Fibroblast of skin of right biceps (primary cell): ENCODE measurements around the gene GOLT1B.

Experiments
- DNase-seq: peaks from one replicate; pipeline ENCODE4 v3.0.0-alpha.2; 2013

Gene GOLT1B

GRCh38 chr12:21526053-21526452 lies 24.5 kb downstream of the GOLT1B start, which contains the start of gene SPX:
Gene SPX, plus strand, starts transcription at chr12:21526296. Its CDS starts 177 bp downstream, at chr12:21526473.
- DNase-seq, result peak; percentile 57

DNA sequence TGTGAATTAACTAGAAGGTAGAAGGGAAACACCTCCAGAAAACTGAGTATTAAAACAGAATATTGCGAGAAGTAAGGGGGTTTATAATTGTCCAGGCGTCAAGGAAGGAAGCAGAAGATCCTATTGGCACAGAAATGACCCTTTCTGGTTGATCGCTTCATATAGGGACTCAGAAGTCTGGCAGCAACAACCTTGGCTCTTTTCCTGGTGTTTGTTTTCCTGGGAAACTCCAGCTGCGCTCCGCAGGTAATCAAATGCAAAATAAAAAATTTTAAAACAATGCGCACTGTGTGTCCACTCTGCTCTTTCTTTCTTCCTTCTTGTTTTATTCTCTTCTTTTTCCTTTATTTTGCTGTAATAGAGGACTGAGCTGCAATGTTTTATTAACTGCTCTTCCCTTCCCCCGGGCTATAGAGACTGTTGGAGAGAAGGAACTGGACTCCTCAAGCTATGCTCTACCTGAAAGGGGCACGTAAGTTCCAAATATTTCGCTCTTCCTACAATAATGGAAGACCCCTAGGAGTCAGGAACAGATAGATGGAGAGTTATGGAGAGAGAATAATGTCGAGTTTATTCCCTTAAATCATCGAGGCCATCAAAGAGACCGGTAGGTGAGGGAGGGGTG lies 25.2 kb downstream of the GOLT1B start:
- DNase-seq, result no peak

DNA sequence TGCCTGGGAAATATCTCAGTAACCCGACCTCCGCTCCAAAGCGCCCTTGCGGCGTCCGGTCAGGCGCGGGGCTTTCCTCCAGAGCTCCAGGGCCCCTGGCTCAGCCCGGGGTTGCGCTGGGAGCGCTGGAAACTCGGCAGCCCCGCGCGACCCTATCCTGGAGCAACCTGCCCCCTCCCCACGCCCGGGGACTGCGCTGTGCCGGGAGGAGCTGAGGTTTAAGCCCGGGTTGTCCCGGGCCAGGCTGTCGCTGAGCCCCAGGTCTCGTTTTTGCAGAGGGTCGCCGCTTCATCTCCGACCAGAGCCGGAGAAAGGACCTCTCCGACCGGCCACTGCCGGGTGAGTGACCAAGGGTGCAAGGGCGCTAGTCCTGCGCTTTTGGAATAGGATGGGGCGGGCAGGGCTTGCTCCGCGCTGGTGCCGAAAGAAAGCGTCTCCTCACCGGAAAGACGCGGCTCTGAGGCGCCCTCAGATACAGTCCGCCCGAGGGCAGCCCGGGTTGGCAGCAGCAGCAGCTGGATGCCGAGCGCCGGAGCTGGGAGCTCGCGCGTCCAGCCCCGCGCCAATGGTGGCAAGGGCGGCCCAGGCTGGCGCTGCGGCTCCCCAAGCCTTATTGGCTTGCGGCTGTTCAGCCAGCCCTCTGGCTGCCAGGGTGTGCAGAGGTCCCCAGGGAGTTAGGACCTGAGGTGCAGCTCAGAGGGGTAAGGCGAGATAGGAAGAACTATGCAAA lies 26.0 kb downstream of the GOLT1B start:
- DNase-seq, result peak; percentile 45

DNA sequence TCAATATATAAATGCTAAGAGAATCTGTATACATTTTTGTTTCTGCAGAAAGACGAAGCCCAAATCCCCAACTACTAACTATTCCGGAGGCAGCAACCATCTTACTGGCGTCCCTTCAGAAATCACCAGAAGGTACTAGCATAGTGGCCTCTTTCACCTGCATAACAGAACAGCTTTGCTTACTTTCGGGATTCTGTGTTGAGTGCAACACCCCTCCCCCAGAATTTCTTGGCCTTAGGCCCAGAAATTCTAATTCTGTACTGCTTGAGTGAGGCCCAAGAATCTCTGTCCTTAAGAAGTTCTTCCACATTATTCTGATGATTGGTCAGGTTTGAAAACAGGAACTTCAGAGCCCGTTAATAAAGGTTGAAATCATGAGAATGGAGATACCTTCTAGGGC lies 27.4 kb downstream of the GOLT1B start:
- DNase-seq, result peak; percentile 14

DNA sequence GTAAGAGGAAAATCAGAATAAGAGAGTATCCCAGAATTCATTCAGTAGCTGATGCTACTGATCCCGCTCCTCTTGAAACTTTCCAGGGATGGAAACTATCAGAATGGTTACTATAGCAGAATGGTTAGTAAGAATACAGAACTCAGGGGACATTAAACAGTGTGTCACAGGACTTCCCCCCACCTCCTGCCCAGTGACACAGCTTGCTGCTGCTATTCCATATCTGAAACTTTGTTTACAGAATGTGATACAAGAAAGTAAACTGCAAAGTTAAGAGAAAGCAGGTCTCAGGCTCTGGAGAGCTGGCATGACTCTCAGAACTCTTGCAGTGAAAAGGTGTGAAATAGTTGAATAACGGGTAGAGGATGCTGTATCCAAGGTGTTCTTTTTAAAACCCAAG lies 27.9 kb downstream of the GOLT1B start:
- no peak for DNase-seq

GRCh38 chr12:21538061-21538653 lies 36.6 kb downstream of the GOLT1B start:
- peak; percentile 7 for DNase-seq

DNA sequence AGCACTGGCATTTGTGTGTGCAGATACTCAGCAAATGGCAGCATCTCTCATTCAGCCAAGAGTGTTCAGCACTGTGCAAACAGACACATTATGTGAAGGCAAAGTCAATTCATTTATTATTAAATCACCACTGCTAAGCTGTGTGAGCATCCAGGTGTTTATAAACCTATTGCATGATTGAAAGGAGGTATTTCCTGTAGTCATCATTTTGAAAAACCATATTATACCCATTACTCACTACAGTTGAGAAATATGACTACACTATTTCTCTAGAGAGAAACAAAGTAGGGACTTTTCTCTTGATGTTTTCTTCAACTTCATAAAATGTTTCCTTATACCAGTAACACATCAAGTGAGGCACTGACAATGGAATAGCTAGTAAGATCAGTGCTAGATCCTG lies 38.2 kb downstream of the GOLT1B start:
- no peak for DNase-seq

- no peak for DNase-seq
These were observed 40.2 kb downstream of the GOLT1B start for GRCh38 chr12:21541773-21542172.

GRCh38 chr12:21542403-21542802 lies 40.8 kb downstream of the GOLT1B start:
- no peak for DNase-seq

GRCh38 chr12:21543151-21543550 lies 41.6 kb downstream of the GOLT1B start:
- no peak for DNase-seq

GRCh38 chr12:21545557-21545956 lies 44.0 kb downstream of the GOLT1B start:
- no peak for DNase-seq

DNA sequence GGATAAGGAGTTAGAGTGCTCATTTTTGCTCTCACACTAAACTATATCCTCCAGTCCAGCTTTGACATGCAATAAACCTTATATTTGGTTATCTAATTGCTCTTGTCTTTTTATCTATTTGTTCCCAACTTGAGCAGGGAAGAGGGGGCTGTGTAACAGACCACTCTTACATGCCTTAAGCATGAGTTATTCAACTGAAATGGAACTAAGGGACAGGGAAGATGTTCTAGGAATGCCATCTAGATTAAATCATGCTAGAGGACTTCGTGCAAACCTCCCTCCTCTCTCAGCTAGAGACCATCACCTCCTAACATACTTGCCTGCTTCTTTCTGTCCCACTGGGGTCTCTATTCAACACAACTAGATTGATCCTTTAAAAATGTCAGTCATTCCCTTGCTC lies 45.1 kb downstream of the GOLT1B start:
- DNase-seq, result peak; percentile 59

- DNase-seq, result peak; percentile 6
These were observed 45.8 kb downstream of the GOLT1B start for GRCh38 chr12:21547437-21547836.

- no peak for DNase-seq
These were observed 50.4 kb downstream of the GOLT1B start for GRCh38 chr12:21551841-21552465.

DNA sequence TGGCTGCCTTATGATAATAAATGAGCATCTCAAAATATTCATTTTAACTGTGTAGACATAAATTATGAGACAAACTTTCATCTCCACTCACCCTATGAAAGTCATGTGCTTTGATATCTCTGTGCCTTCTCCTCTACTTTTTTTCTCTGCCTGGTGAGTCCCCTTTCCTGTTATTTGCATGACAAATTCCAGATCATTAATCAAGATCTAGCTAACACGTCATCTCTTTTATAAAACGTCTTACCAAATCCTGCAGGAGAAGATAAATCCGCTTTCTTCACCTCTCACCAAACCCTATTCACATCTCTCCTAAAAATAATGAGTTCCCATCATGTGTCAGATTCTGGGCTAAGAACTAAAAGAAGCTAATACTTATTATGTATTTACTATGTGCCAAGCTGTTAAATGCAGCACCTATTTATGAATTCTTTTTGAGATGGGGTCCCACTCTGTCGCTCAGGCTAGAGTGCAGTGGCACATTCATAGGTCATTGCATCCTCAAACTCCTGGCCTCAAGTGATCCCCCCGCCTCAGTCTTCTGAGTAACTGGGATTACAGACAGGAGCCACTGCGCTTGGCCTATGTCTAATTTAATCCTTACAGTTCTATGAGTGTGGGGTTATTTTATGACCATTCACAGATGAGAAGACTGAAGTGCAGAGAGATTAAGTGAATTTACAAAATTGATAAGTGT lies 51.2 kb downstream of the GOLT1B start:
- no peak for DNase-seq

- no peak for DNase-seq
These were observed 51.7 kb downstream of the GOLT1B start for GRCh38 chr12:21553329-21553675.

DNA sequence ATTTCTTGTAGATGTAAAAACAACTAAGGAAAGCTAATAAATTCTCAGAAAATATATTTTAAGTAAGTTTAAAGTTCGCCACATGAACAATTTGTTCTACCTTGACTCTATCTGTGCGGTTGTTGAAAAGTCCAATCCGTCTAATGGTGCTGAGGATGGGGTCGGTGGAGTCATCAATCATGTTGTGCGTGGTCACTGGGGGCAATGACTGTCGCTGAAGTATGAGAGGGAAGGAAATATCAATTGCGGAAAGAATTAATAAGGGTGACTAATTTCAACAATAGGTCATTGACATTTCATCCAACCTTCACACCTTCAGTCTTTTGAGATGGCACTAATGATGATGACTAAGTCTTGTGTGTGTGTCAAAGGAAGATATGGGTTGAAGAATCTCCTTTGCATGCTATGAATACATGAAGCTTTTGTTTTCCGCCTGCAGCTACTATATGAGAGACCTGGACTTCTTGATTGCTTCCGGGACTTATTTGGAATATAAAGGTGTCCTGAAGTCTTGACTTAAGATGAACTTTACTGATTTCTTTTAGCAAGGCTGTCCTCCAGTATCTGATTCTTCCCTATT lies 56.6 kb downstream of the GOLT1B start:
- DNase-seq, result no peak

DNA sequence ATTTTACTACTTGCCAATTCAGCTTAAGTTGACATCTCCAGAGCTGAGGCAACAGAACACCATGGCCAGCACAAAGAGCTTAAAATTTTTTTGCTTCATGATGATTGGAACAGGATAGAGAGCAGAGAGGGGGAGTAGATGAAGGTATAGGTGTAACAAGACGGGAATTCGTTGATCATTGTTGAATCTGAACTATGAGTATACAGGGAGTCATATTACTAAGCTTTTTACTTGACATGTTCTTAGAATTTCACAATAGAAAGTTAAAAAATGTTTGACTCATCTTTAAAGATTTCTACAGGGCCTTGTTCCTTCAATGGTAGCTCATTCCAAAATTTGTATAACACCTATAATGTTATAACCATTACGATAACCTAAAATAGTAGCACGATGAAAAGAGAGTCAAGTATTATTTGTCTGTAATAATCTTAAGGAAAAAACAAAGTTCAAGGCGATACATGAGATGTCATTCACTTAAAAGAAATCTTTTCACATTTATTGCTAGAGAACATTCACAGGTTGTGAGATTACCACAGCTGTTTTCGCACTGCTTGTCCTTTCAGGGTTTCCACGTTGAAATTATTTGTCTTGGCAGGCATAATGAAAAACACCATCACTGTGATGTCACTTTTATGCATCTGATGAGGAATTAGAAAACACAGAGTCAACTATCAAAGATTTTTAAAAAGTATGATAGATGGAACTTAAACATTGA lies 58.4 kb downstream of the GOLT1B start:
- DNase-seq, result peak; percentile 23

- no peak for DNase-seq
These were observed 59.6 kb downstream of the GOLT1B start for GRCh38 chr12:21561158-21561557.

DNA sequence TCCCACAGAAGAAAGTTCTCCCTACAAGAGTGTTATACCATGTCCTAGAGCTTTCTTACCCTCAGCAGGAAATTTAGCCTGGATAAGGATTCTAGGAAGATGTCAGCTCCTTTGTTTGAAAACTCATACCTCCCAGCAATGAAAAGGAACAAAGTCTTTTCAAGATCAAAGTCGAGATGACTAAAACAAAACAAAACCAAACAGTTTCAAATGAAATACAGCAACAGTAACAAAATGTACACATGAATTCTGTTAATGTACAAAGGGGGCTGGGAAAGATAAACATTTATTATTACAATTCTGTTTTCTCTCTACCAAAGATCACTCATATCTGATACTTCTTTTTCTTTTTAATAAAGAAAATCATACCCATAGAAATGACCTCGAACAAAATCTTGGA lies 61.3 kb downstream of the GOLT1B start:
- no peak for DNase-seq

- DNase-seq, result no peak
These were observed 64.8 kb downstream of the GOLT1B start for GRCh38 chr12:21566223-21566906.
